Upper lobe of right lung (tissue), 1 donor: ENCODE measurements around the gene ZNF407. TPM values are rescaled to one million over a fixed set of nuclear protein-coding genes. Genes with fewer than 3 reads are reported as not detected.
A peak's percentile ranks its signal among the peaks of the same experiment; 100 is the strongest.

Source experiments
- ATAC-seq: fragments of 200-7000 bp; cut with Tn5 transposase; one replicate; pipeline ENCODE4 v1.9.1; 2020; ENCODE audit warnings: mild to moderate bottlenecking, moderate library complexity
- DNase-seq: peaks from one replicate; pipeline ENCODE4 v3.0.0-alpha.2; 2020
- H3K27ac ChIP-seq: fragments of 200-600 bp; one replicate; pipeline ENCODE4 v1.8.0; 2022
- H3K27me3 ChIP-seq: fragments of 200-600 bp; one replicate; pipeline ENCODE4 v1.8.0; 2022; ENCODE audit warnings: mild to moderate bottlenecking
- H3K36me3 ChIP-seq: fragments of 200-600 bp; one replicate; pipeline ENCODE4 v1.8.0; 2022
- H3K4me1 ChIP-seq: fragments of 200-600 bp; one replicate; pipeline ENCODE4 v1.8.0; 2022
- H3K4me3 ChIP-seq: fragments of 200-600 bp; one replicate; pipeline ENCODE4 v1.8.0; 2022; ENCODE audit warnings: mild to moderate bottlenecking
- H3K9me3 ChIP-seq: fragments of 200-600 bp; one replicate; pipeline ENCODE4 v1.8.0; 2022
- CTCF ChIP-seq: fragments of 200-600 bp; IDR thresholded peaks from one replicate; pipeline ENCODE4 v1.8.0; 2022; ENCODE audit warnings: antibody characterized with exemption
- intact Hi-C: fragments of 100-400 bp; cut with DNase I; formaldehyde crosslinking; loops from one replicate; pipeline ENCODE4 v1.11.0; 2022
- total RNA-seq: library from RNA; stranded (reverse); fragmentation: NEBNext Ultra II Directional; extraction: Animal tissue kit (Norgen Biotek cat#: 25700); gene quantifications from one replicate; pipeline ENCODE4 v1.2.1, GENCODE V29; 2021
- donor health status: DM: no; HTN: yes; CAD: no; lungs with severe emphysema.

ZNF407 gene
- total RNA-seq, 1 donor from 2014 or later: 18.4 TPM

- DNase-seq (no peak), ATAC-seq (no peak)
- no peak overlapping the region for H3K27ac ChIP-seq
- H3K9me3 ChIP-seq: no peaks in the 10 kb centered on the region
- no peaks in the 10 kb centered on the region for H3K36me3 ChIP-seq
- H3K4me3 ChIP-seq: no peak overlapping the region
- no peaks in the 10 kb centered on the region for H3K27me3 ChIP-seq
- no peak for TF ChIP-seq CTCF
- intact Hi-C loops: no loop called here
- H3K4me1 ChIP-seq: no peaks in the 10 kb centered on the region
Observed at GRCh38 chr18:75016025-75016717, 418.5 kb downstream of the ZNF407 start.

- H3K4me3 ChIP-seq: no peak overlapping the region
- H3K4me1 ChIP-seq: no peaks in the 10 kb centered on the region
- H3K27ac ChIP-seq: no peak overlapping the region
- DNase-seq (no peak), ATAC-seq (no peak)
- no peaks in the 10 kb centered on the region for H3K27me3 ChIP-seq
- H3K9me3 ChIP-seq: no peaks in the 10 kb centered on the region
- intact Hi-C loops: no loop called here
- no peak for TF ChIP-seq CTCF
- no peaks in the 10 kb centered on the region for H3K36me3 ChIP-seq
Observed at GRCh38 chr18:75023473-75023872, 425.8 kb downstream of the ZNF407 start.

- intact Hi-C loops: no loop called here
- TF ChIP-seq CTCF: no peak
- H3K36me3 ChIP-seq: no peaks in the 10 kb centered on the region
- ATAC-seq (no peak), DNase-seq (no peak)
- no peak overlapping the region for H3K27ac ChIP-seq
- no peaks in the 10 kb centered on the region for H3K9me3 ChIP-seq
- H3K4me1 ChIP-seq: no peaks in the 10 kb centered on the region
- H3K4me3 ChIP-seq: no peak overlapping the region
- H3K27me3 ChIP-seq: no peaks in the 10 kb centered on the region
Observed at GRCh38 chr18:75024871-75025270, 427.2 kb downstream of the ZNF407 start.

- ATAC-seq (no peak), DNase-seq (no peak)
- Histone ChIP-seq H3K4me3 (no peak overlapping the region), H3K9me3 (no peaks in the 10 kb centered on the region), H3K4me1 (no peaks in the 10 kb centered on the region), H3K36me3 (no peaks in the 10 kb centered on the region), H3K27me3 (no peaks in the 10 kb centered on the region), H3K27ac (no peak overlapping the region)
- TF ChIP-seq CTCF: no peak
- intact Hi-C loops: no loop called here
Observed at GRCh38 chr18:75025573-75025972, 427.9 kb downstream of the ZNF407 start.

- DNase-seq: no peak
- TF ChIP-seq CTCF: no peak
- intact Hi-C loops: no loop called here
Observed at GRCh38 chr18:75029481-75029880, 431.8 kb downstream of the ZNF407 start.

More at GRCh38 chr18:75029481-75029880, 431.8 kb downstream of the ZNF407 start:
- ATAC-seq: peak; percentile 36
- Histone ChIP-seq H3K27me3 (no peaks in the 10 kb centered on the region), H3K36me3 (no peaks in the 10 kb centered on the region), H3K4me1 (no peaks in the 10 kb centered on the region), H3K27ac (no peak overlapping the region), H3K9me3 (no peaks in the 10 kb centered on the region), H3K4me3 (no peak overlapping the region)
